Choroid plexus epithelial cell (primary cell): ENCODE results near the gene CREB3L2.

ENCODE experiments used
- DNase-seq: peaks from one replicate; pipeline ENCODE4 v3.0.0-alpha.2; 2010; ENCODE audit warnings: low read depth
- H3K4me3 ChIP-seq: 2 replicates; pipeline ENCODE4 v1.5.1; 2011; ENCODE audit warnings: low read depth, mild to moderate bottlenecking, control low read depth, low read length, moderate library complexity
- TF ChIP-seq, protein P1 (sequence below): conservative IDR thresholded peaks from 2 replicates; pipeline ENCODE4 v1.5.1; 2011; ENCODE audit warnings: low read depth, mild to moderate bottlenecking, control low read depth, inconsistent platforms, low read length, moderate library complexity

The CREB3L2 gene

DNA sequence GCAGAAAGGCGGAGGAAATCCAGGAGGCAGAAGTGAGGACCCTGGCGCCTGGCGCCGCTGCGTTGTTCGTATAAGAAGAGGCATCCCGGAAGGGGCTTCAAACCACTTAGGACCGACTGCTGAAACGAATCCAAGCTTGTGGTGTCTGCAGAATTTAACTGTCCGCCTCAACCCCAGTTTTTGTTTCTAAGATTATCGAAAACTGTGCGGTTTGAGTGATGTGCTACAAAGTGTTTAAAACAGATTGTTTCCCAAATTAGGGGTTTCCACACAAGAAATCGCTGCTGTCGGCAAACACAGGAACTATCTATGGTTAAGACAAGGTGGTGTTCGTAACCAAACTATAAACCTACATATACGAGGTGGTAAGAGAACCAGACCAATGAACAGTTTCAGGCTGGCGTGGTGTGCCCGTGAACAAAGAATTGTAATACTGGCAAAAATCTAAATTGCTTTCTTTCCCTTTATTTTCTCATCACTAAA, 154.3 kb downstream of the CREB3L2 start:
- peak overlapping the region; percentile 53 for H3K4me3 ChIP-seq
- TF ChIP-seq, protein P1, sequence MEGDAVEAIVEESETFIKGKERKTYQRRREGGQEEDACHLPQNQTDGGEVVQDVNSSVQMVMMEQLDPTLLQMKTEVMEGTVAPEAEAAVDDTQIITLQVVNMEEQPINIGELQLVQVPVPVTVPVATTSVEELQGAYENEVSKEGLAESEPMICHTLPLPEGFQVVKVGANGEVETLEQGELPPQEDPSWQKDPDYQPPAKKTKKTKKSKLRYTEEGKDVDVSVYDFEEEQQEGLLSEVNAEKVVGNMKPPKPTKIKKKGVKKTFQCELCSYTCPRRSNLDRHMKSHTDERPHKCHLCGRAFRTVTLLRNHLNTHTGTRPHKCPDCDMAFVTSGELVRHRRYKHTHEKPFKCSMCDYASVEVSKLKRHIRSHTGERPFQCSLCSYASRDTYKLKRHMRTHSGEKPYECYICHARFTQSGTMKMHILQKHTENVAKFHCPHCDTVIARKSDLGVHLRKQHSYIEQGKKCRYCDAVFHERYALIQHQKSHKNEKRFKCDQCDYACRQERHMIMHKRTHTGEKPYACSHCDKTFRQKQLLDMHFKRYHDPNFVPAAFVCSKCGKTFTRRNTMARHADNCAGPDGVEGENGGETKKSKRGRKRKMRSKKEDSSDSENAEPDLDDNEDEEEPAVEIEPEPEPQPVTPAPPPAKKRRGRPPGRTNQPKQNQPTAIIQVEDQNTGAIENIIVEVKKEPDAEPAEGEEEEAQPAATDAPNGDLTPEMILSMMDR, result no peak
- DNase-seq, result no peak

DNA sequence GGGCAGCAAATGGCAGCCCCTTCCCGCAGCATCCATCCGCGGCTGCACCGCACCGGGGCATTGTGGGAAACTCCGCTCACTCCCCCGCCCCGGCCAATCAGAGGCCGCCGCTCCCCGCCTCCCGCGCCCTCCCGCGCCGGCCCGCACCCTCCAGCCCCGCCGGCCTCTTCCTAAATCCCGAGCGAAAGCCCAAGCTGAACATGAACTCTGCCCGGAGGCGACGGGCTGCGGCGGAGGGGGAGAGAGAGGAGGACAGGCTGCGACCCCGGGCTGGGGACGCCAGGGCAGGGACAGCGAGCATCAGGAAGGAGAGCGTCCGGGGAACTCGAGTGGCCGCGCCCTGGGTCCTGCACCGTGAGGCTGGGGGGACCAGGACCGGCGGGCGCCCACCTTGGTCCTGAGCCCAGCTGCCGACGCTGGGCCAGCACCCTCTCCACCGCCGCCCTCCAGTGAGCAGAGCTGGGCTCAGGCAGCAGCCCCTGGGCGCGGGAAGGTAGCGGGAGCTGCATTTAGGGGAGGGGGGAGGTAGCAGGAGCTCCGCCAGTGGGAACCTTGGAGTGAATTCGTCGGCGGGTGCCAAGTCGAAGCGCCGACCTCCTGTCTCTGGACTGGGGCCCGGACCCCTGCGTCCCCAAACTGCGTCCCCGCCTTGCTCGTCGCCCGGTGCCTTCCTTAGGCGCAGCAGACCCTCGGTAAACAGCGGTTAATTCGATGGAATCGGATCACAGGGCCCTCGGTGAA, 154.9 kb downstream of the CREB3L2 start, which contains the start of gene DGKI:
Gene DGKI, minus strand, starts transcription at position 148 of the 741 bp plus-strand sequence.
- TF ChIP-seq, protein P1, result no peak
- H3K4me3 ChIP-seq, result peak within 1 kb of the TSS; percentile 53
- DNase-seq, result no peak

DNA sequence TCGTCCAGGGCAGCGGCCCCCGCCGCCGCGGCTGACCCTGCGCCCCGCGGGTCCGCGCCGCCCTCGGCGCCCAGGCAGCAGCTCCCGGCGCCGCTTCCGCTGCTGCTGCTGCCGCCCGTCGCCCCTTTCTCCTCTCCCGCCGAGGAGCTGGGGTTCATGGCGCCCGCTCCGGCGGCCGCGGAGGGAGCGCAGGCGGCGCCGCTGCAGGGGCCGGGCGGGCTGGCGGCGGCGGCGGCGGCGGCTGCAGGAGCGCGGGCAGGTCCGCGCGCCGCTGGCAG, 155.4 kb downstream of the CREB3L2 start:
- TF ChIP-seq, protein P1, result no peak
- H3K4me3 ChIP-seq, result peak overlapping the region; percentile 53
- no peak for DNase-seq

DNA sequence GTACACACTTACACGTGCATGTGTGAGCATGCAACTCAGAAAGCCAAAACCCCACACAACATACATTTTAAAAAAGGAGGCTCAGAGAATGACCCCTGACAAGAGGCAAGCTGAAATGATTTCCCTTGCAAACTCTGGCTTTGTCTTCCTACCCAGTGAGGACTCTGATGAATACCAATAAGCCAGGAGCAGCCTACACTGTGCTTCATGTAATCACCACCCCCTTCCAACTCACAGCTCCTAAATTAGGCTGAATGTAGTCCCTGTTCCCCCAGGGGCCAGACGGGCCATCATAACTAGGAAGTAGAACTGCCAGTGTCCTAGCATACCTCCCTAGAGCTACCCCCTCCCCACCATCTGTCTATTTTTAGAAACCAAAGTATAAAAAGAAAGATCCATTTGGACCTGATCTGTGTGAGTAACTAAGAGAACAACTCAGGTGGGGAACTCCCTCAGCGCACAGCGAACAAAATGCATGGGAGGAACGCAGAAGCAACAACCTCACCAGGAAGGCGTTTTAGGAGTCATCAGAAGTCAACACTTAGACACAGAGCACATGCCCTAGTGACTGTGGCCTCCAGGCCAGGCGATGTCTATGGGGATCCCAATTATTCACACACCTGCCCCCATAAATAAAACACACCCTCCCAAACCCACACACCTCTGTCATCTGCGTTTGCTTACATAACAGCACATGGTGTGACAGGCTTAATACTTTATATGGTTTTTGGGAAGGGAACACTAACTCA, 157.0 kb downstream of the CREB3L2 start:
- TF ChIP-seq, protein P1, result no peak
- no peak for DNase-seq
- no peak overlapping the region for H3K4me3 ChIP-seq

DNA sequence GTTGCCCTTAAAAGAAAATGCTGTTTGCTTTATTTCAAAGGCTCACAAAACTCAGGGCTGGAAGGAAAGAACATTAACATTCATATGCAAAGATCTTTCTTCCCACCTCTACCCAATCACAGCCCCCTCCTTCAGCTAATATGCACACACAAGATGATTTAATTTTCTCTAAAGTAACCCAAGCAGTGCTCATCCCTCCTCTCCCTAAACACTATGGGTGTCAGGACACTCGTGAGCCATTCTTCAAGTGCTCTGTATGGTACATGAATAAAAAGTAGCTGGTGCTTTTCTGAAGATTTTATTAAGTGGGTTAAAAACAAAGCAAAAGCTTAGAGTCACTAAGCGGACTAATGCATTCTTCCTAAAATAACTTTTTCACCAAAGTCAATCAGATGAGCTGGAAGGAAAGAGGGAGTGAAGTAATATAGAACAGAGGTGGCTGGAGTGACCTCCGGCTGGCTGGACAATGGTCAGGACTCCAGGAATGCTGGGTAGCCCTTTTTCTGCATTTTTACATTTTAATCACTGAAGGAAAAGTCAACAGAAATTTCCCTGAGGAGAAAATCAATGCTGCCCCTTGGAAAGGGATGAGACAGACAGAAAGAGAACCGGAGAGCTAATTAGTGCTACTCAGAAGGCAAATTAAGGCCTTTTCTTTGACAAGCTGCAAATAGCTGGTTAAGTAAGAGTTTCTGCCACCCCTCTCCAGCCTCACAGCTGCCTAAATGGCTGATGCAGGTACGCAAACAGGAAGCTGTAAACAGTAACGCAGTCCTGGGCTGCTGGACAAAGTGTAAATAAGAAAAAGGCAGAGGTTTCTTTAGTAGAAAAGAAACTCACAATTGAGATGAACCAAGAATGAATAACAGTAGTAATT, 161.7 kb downstream of the CREB3L2 start:
- TF ChIP-seq, protein P1, result no peak
- no peak overlapping the region for H3K4me3 ChIP-seq
- DNase-seq, result no peak

DNA sequence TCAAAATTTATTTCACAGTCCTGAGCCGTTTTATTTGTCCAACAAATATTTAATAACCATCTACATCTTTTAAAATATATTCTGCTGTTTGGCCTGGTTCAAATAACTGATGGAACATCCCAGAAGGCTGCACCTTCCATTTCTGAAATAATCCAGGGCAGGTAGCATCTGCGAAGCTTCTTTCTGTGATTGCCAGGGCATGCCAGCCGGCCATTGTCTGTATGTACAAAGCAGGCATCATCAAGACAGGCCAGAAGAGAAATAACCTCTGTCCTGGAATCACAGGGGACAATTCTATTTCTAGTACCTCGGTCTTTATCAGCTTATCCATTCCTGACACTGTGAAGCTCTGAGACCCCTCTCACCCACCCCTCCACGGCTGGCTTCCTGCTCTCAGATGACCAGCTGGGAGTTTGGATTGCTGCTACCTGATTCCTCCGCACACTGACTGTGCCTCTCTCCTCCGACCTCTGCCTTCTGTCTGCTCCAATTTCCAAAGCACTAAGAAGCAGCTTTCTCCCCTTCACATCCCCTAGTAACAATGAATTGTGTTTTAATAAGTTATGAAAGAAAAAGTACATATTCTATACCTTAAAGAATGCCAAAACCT, 163.1 kb downstream of the CREB3L2 start:
- no peak for DNase-seq

More for the DNA sequence above, 163.1 kb downstream of the CREB3L2 start:
- H3K4me3 ChIP-seq, result no peak overlapping the region
- TF ChIP-seq, protein P1, result no peak
